ENCODE data around the gene WNT2. TPM values are rescaled to one million over a fixed set of nuclear protein-coding genes. Genes with fewer than 3 reads are reported as not detected.
"Not testable (repeated sequence)": the region's sequence is repeated elsewhere in the genome, so short reads cannot be mapped to it uniquely, and the experiment has no call there.

WNT2 gene
- total and polyA plus RNA-seq, 10 of the 15 experiments (the other 5 are each of a cell fraction or from before 2014, with no cell fraction given): 0.07 to 0.34 (median 0.19) TPM

- ATAC-seq; H3K4me3 ChIP-seq; H3K27ac ChIP-seq (ENCODE audit: control insufficient read depth, insufficient read depth); in situ Hi-C loops (cut with MboI); H3K36me3 ChIP-seq (ENCODE audit: control insufficient read depth in 2 of 2, insufficient read depth in 2 of 2, low read length in 1 of 2); H3K4me2 ChIP-seq (ENCODE audit: control insufficient read depth, insufficient read depth); intact Hi-C loops (cut with micrococcal nuclease; ENCODE audit: unreplicated experiment); H3K9me3 ChIP-seq (replicated peaks; ENCODE audit: control insufficient read depth, insufficient read depth, low read length); RAD21 ChIA-PET (ENCODE audit: unreplicated experiment); BruUV-seq (replicated peaks); DNase-seq (ENCODE audit: low read depth, low spot score); FAIRE-seq; H2AFZ ChIP-seq (ENCODE audit: control insufficient read depth, low read depth, low read length); H3K27me3 ChIP-seq (replicated peaks in 1 of 2; ENCODE audit: control insufficient read depth in 2 of 2, insufficient read depth in 2 of 2, low read length in 1 of 2); H3K4me1 ChIP-seq (ENCODE audit: control insufficient read depth, insufficient read depth, low read length); H3K9ac ChIP-seq (ENCODE audit: control insufficient read depth, insufficient read depth, low read length); H3K79me2 ChIP-seq (ENCODE audit: control insufficient read depth, insufficient read depth, low read length); H4K20me1 ChIP-seq (ENCODE audit: control insufficient read depth, insufficient read depth); POLR2A ChIA-PET; CTCF ChIA-PET: not testable (repeated sequence)
- peak; percentile 40 for TF ChIP-seq KLF5 (IDR thresholded peaks at IDR 0.05; ENCODE audit: partially characterized antibody)
- 44% methylated on average over 2 of the region's 2 CpGs for WGBS (ENCODE audit: insufficient coverage, insufficient replicate concordance, low lambda C conversion rate, missing lambda C conversion rate)
- SMC1A ChIA-PET (ENCODE audit: uncharacterized antibody, unreplicated experiment): interaction anchor here (0.9 kb wide), 1 partner anchor 14 kb away, joined by 3 read pairs; no protein-coding TSS in a partner anchor
Measured at GRCh38 chr7:117245703-117246102, 77.2 kb downstream of the WNT2 start.

GRCh38 chr7:117243390-117243789 is 79.5 kb downstream of the WNT2 start:
- ChIA-PET CTCF (interaction anchor here (1.5 kb wide), 1 partner anchor 14 kb away, joined by 6 read pairs; no protein-coding TSS in a partner anchor), RAD21 (ENCODE audit: unreplicated experiment) (interaction anchor here (1.3 kb wide), 1 partner anchor 104 kb away, joined by 3 read pairs; no protein-coding TSS in a partner anchor), POLR2A (interaction anchor here (0.5 to 1.0 kb wide), 2 partner anchors 8 to 286 kb away, joined by 3 to 6 read pairs; no protein-coding TSS in a partner anchor), SMC1A (ENCODE audit: uncharacterized antibody, unreplicated experiment) (interaction anchor here (0.6 to 1.8 kb wide), 9 partner anchors 10 to 1325 kb away, joined by 3 to 6 read pairs (median 3); no protein-coding TSS in a partner anchor)
- WGBS (ENCODE audit: insufficient coverage, insufficient replicate concordance, low lambda C conversion rate, missing lambda C conversion rate): 59% methylated on average over 3 of the region's 3 CpGs
- no TSS peak for BruUV-seq (replicated peaks)
- no peaks in the 10 kb centered on the region for H3K36me3 ChIP-seq (ENCODE audit: control insufficient read depth in 2 of 2, insufficient read depth in 2 of 2, low read length in 1 of 2)
- in situ Hi-C loops (cut with MboI): no loop called here
- H4K20me1 ChIP-seq (ENCODE audit: control insufficient read depth, insufficient read depth): no peaks in the 10 kb centered on the region
- H3K27ac ChIP-seq (ENCODE audit: control insufficient read depth, insufficient read depth): no peak overlapping the region
- intact Hi-C loops (cut with micrococcal nuclease; ENCODE audit: unreplicated experiment): no loop called here
- ATAC-seq (no peak), DNase-seq (ENCODE audit: low read depth, low spot score) (no peak), FAIRE-seq (no peak)
- no peak overlapping the region for H3K4me2 ChIP-seq (ENCODE audit: control insufficient read depth, insufficient read depth)
- H3K4me3 ChIP-seq: no peak overlapping the region
- H3K9me3 ChIP-seq (replicated peaks; ENCODE audit: control insufficient read depth, insufficient read depth, low read length): peaks cover 2% of the 10 kb centered on the region; the same call in 2 of the 3 replicates
- no peak overlapping the region for H2AFZ ChIP-seq (ENCODE audit: control insufficient read depth, low read depth, low read length)
- no peak overlapping the region for H3K9ac ChIP-seq (ENCODE audit: control insufficient read depth, insufficient read depth, low read length)
- no peaks in the 10 kb centered on the region for H3K79me2 ChIP-seq (ENCODE audit: control insufficient read depth, insufficient read depth, low read length)
- no peaks in the 10 kb centered on the region for H3K27me3 ChIP-seq (replicated peaks in 1 of 2; ENCODE audit: control insufficient read depth in 2 of 2, insufficient read depth in 2 of 2, low read length in 1 of 2)
- peaks cover 12% of the 10 kb centered on the region for H3K4me1 ChIP-seq (ENCODE audit: control insufficient read depth, insufficient read depth, low read length)
- TF ChIP-seq CUX1 (IDR thresholded peaks at IDR 0.05; ENCODE audit: insufficient replicate concordance, low read depth, low read length): no peak
- no peak for TF ChIP-seq TAF1 (IDR thresholded peaks at IDR 0.05; ENCODE audit: borderline replicate concordance, low read depth, low read length)
- TF ChIP-seq ZNF384 (IDR thresholded peaks at IDR 0.05; ENCODE audit: borderline replicate concordance, low read depth, low read length): no peak
- no peak for TF ChIP-seq E4F1 (IDR thresholded peaks at IDR 0.05; ENCODE audit: borderline replicate concordance, partially characterized antibody)
- TF ChIP-seq RAD51 (IDR thresholded peaks at IDR 0.05): no peak
- no peak for TF ChIP-seq ASH2L (IDR thresholded peaks at IDR 0.05; ENCODE audit: borderline replicate concordance, low read depth)

All from GM12878 (cell line).